Measurements from ENCODE around the gene CCDC77. TPM values are rescaled to one million over a fixed set of nuclear protein-coding genes. Genes with fewer than 3 reads are reported as not detected.
A peak's percentile ranks its signal among the peaks of the same experiment; 100 is the strongest.
"Not testable (repeated sequence)": the region's sequence is repeated elsewhere in the genome, so short reads cannot be mapped to it uniquely, and the experiment has no call there.

CCDC77 gene
- 16.7 TPM for polyA plus RNA-seq (2012; ENCODE audit: missing spikeins)

- FAIRE-seq: peak; percentile 99
Measured at GRCh38 chr12:401235-402028, at the start of gene CCDC77. Gene CCDC77 (plus strand): TSS chr12:401644. CDS start chr12:409384, 7,740 bp downstream.

DNA sequence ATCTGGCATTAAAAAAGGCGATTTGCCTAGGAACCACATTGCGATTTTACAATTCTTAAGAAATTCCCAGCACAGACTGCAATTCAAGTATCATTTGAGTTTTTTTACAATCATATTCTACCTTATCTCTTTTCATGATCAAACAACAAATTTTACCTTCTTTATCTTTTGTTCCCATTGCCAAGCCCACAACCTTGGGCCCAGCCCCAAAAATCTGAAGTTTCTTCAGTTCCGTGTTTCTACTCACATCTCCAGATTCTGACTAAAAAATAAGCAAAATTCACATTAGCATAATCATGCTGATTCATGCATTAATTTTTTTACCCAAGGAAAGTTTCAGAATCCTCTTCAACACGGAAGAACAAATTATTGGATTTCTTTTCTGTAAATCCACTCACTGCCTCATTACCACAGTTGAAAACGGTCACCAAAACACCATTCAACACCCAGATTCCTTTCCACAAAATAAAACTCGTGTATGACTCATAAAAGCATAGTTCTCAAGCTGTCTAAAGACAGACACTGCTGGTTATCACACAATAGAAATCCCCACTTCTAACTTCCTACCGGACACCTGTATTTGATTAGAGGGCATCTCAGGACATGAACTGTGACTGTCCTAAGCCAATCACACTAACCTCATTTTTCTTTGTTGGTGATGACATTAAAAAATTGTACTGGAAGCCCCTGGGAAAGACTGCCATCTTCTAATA, 45.0 kb upstream of the CCDC77 start:
- TF ChIP-seq POLR2AphosphoS5 (IDR thresholded peaks at IDR 0.05; ENCODE audit: low read depth, low read length) (no peak), TAF1 (IDR thresholded peaks at IDR 0.05; ENCODE audit: borderline replicate concordance, low read depth, low read length) (no peak), POLR2A (IDR thresholded peaks at IDR 0.05; ENCODE audit: low read depth, low read length) (no peak)
- DNase-seq (ENCODE audit: insufficient read length): no peak
- no peak for FAIRE-seq

More at GRCh38 chr12:401235-402028, at the start of gene CCDC77:
- peak; percentile 71 for DNase-seq (ENCODE audit: insufficient read length)
- peak; percentile 59 for TF ChIP-seq POLR2AphosphoS5 (IDR thresholded peaks at IDR 0.05; ENCODE audit: low read depth, low read length)
- TF ChIP-seq POLR2A (IDR thresholded peaks at IDR 0.05; ENCODE audit: low read depth, low read length): peak; percentile 44; the same call in 1 of the 2 replicates
- no peak for TF ChIP-seq TAF1 (IDR thresholded peaks at IDR 0.05; ENCODE audit: borderline replicate concordance, low read depth, low read length)

- no peak for TF ChIP-seq POLR2A (IDR thresholded peaks at IDR 0.05; ENCODE audit: low read depth, low read length)
- no peak for TF ChIP-seq TAF1 (IDR thresholded peaks at IDR 0.05; ENCODE audit: borderline replicate concordance, low read depth, low read length)
- TF ChIP-seq POLR2AphosphoS5 (IDR thresholded peaks at IDR 0.05; ENCODE audit: low read depth, low read length): no peak
- no peak for FAIRE-seq
- no peak for DNase-seq (ENCODE audit: insufficient read length)
Measured at GRCh38 chr12:359091-359490, 42.4 kb upstream of the CCDC77 start.

DNA sequence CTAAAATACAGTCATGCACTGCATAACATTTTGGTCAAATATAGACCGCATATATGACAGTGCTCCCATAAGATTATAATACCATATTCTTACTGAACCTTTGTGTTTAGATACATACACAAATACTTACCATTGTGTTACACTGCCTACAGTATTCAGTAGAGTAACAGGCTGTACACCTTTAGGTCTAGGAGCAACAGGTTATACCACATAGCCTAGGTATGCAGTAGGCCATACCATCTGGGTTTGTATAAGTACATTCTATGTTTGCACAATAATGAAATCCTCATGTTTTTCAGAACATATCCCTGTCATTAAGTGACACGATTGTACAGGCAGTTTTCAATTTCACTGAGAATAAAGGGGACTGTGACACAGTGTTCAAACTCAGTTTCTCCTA, 34.6 kb upstream of the CCDC77 start:
- FAIRE-seq (no peak), DNase-seq (ENCODE audit: insufficient read length) (no peak)
- TF ChIP-seq POLR2AphosphoS5 (IDR thresholded peaks at IDR 0.05; ENCODE audit: low read depth, low read length) (no peak), POLR2A (IDR thresholded peaks at IDR 0.05; ENCODE audit: low read depth, low read length) (no peak), TAF1 (IDR thresholded peaks at IDR 0.05; ENCODE audit: borderline replicate concordance, low read depth, low read length) (no peak)

DNA sequence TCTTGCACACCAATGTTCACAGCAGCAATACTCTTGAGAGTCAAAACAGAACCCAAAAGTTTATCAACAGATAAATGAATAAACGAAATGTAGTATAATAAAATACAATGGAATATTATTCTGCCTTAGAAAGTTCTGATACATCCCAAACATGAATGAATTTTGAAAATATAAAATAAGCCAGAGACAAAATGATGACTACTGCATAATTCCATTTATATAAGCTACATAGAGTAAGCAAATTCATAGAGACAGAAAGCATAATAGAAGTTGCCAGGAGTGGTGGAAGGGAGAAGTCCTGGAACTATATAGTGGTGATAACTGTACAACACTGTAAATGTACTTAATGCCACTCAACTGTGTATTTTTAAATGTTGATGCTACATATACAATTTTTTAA, 33.5 kb upstream of the CCDC77 start:
- no peak for FAIRE-seq

DNA sequence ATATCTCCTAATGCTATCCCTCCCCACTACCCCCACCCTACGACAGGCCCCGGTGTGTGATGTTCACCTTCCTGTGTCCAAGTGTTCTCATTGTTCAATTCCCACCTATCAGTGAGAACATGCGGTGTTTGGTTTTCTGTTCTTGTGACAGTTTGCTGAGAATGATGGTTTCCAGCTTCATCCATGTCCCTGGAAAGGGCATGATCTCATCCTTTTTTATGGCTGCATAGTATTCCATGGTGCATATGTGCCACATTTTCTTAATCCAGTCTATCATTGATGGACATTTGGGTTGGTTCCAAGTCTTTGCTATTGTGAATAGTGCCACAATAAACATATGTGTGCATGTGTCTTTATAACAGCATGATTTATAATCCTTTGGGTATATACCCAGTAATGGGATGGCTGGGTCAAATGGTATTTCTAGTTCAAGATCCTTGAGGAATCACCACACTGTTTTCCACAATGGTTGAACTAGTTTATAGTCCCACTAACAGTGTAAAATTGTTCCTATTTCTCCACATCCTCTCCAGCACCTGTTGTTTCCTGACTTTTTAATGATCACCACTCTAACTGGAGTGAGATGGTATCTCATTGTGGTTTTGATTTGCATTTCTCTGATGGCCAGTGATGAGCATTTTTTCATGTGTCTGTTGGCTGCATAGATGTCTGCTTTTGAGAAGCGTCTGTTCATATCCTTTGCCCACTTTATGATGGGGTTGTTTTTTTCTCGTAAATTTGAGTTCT, 30.5 kb upstream of the CCDC77 start:
- not testable (repeated sequence) for DNase-seq (ENCODE audit: insufficient read length); FAIRE-seq

More for the DNA sequence above, 33.5 kb upstream of the CCDC77 start:
- DNase-seq (ENCODE audit: insufficient read length): no peak
- TF ChIP-seq POLR2A (IDR thresholded peaks at IDR 0.05; ENCODE audit: low read depth, low read length) (no peak), TAF1 (IDR thresholded peaks at IDR 0.05; ENCODE audit: borderline replicate concordance, low read depth, low read length) (no peak), POLR2AphosphoS5 (IDR thresholded peaks at IDR 0.05; ENCODE audit: low read depth, low read length) (no peak)

- FAIRE-seq (no peak), DNase-seq (ENCODE audit: insufficient read length) (no peak)
- TF ChIP-seq POLR2A (IDR thresholded peaks at IDR 0.05; ENCODE audit: low read depth, low read length) (no peak), POLR2AphosphoS5 (IDR thresholded peaks at IDR 0.05; ENCODE audit: low read depth, low read length) (no peak), TAF1 (IDR thresholded peaks at IDR 0.05; ENCODE audit: borderline replicate concordance, low read depth, low read length) (no peak)
Measured at GRCh38 chr12:386651-387050, 14.8 kb upstream of the CCDC77 start.

DNA sequence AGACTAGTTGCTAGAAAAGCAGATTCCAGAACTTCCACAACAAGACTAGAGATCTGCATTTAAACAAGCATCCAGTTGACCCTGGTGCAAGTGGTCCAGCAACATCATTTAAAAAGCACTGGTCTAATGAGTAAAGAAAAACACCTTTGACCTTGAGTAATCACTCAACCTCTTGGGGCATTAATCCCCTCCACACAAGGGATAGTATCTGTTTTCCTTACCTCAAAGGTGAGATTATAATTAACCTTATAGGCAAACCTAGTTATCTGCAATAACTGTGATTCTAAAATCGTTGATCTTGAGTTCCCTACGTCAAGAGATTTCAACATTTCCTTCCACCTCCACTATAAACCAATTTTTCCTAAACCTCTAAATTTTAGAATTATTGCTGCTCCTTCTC, 13.4 kb upstream of the CCDC77 start:
- FAIRE-seq: no peak

GRCh38 chr12:388541-389141, 12.8 kb upstream of the CCDC77 start:
- peak; percentile 62 for FAIRE-seq
- no peak for DNase-seq (ENCODE audit: insufficient read length)
- TF ChIP-seq POLR2AphosphoS5 (IDR thresholded peaks at IDR 0.05; ENCODE audit: low read depth, low read length) (no peak), TAF1 (IDR thresholded peaks at IDR 0.05; ENCODE audit: borderline replicate concordance, low read depth, low read length) (no peak), POLR2A (IDR thresholded peaks at IDR 0.05; ENCODE audit: low read depth, low read length) (no peak)

More for the DNA sequence above, 13.4 kb upstream of the CCDC77 start:
- TF ChIP-seq POLR2A (IDR thresholded peaks at IDR 0.05; ENCODE audit: low read depth, low read length): no peak
- DNase-seq (ENCODE audit: insufficient read length): no peak

DNA sequence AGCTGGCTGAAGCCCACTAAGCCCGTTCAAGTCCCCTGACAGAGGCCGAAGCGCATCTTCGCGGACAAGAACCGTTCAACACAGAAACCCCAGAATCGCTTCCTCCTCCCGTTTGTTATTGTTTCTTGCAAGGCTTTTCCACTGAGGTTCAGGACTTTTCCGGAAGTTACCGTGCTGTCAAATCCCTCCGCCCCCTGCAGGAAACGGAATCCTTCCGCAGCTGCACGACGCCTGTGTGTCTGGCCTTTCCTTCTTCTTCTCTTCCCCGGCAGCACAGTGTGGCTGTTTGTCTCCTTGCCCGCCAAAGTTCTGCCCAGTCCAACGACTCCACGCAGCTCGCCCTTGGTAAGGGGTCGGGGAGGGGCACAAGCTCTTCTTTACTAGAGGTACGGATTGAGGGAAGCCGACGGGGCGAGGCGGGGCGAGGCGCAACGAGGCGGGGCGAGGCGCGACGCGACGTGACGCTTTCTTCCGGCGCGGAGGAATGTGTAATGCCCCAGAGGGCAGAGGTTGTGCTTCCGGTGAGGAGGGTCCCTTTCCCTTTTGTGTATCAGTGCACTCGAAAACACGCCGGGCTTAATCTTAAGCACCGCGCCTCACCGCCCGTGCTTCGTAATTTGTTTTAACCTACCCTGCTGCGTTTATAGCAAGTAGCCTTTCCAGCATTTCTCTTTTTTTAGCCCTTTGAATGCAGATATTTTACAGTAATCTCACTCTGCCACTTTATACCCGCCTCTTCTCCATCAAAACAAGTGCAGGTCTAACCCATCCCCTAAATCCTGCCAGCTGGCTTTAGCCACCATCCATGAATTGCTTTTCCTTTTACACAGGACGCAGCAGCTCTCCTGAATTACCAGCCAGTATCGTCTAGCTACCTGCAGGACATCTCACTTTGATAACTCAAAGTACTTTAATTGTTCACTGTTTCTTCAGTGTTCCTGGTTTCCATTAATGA, 12.0 kb upstream of the CCDC77 start, which contains the start of gene KDM5A:
KDM5A (minus strand) TSS at position 179 of the 955 bp plus-strand sequence. CDS start 229 bp downstream, outside the sequence.
- DNase-seq (ENCODE audit: insufficient read length) (peak; percentile 70), FAIRE-seq (peak; percentile 94)
- TF ChIP-seq POLR2A (IDR thresholded peaks at IDR 0.05; ENCODE audit: low read depth, low read length) (peak; percentile 67), POLR2AphosphoS5 (IDR thresholded peaks at IDR 0.05; ENCODE audit: low read depth, low read length) (peak; percentile 84), TAF1 (IDR thresholded peaks at IDR 0.05; ENCODE audit: borderline replicate concordance, low read depth, low read length) (peak; percentile 93; the same call in 1 of the 2 replicates)

Data from GM12892 (cell line).